ENCODE results near the gene REEP5.
"Not testable (repeated sequence)": the region's sequence is repeated elsewhere in the genome, so short reads cannot be mapped to it uniquely, and the experiment has no call there.

- TF ChIP-seq FOS (IDR thresholded peaks at IDR 0.05; ENCODE audit: low read depth, low read length); CTCF (conservative IDR thresholded peaks at IDR 0.05; ENCODE audit: low read depth, low read length); POLR2A (IDR thresholded peaks at IDR 0.05; ENCODE audit: low read depth, low read length); RFX5 (IDR thresholded peaks at IDR 0.05; ENCODE audit: low read depth, low read length); MXI1 (IDR thresholded peaks at IDR 0.05; ENCODE audit: borderline replicate concordance, low read depth, low read length); CEBPB (IDR thresholded peaks at IDR 0.05; ENCODE audit: low read depth, low read length); MAZ (IDR thresholded peaks at IDR 0.05; ENCODE audit: borderline replicate concordance, low read depth, low read length); USF2 (IDR thresholded peaks at IDR 0.05; ENCODE audit: low read depth, low read length); BHLHE40 (IDR thresholded peaks at IDR 0.05; ENCODE audit: low read depth, low read length): not testable (repeated sequence)
Observed at GRCh38 chr5:112860571-112860928, 61.5 kb downstream of the REEP5 start.
